OCI-LY3 (cell line): ENCODE measurements around the gene SCAP.

Experiments
- H2AFZ ChIP-seq: fragments of 200-600, 300-600 bp; shearing (Covaris generic); 2 replicates; pipeline ENCODE4 v1.6.0; 2014; ENCODE audit warnings: antibody characterized with exemption, low read depth, low read length
- H3K27ac ChIP-seq: fragments of 200-600, 300-600 bp; sonication (generic); 2 replicates; pipeline ENCODE4 v1.5.1; 2014; ENCODE audit warnings: mild to moderate bottlenecking, low read length, moderate library complexity, mixed read lengths
- H3K27me3 ChIP-seq: fragments of 200-600, 300-600 bp; sonication (generic); 2 replicates; pipeline ENCODE4 v1.6.1; 2014; ENCODE audit warnings: low read depth, low read length, mixed read lengths
- H3K36me3 ChIP-seq: fragments of 200-600, 300-600 bp; sonication (generic); replicated peaks from 2 replicates; pipeline ENCODE3; 2014; ENCODE audit warnings: low read depth, low read length, mixed read lengths
- H3K4me1 ChIP-seq: fragments of 300-600, 200-600 bp; sonication (generic); 2 replicates; pipeline ENCODE4 v1.6.1; 2014; ENCODE audit warnings: low read length, mixed read lengths
- H3K4me2 ChIP-seq: fragments of 200-600, 300-600 bp; sonication (generic); 2 replicates; pipeline ENCODE4 v1.6.1; 2014; ENCODE audit warnings: low read length, mixed read lengths
- H3K4me3 ChIP-seq: fragments of 300-600, 200-600 bp; sonication (generic); 2 replicates; pipeline ENCODE4 v1.5.1; 2014; ENCODE audit warnings: antibody characterized with exemption, mild to moderate bottlenecking, low read length, moderate library complexity
- H3K79me2 ChIP-seq: fragments of 300-600, 200-600 bp; shearing (Covaris generic); 2 replicates; pipeline ENCODE4 v1.6.1; 2014; ENCODE audit warnings: mild to moderate bottlenecking, low read length, mixed read lengths
- H3K9ac ChIP-seq: fragments of 300-600, 200-600 bp; shearing (Covaris generic); 2 replicates; pipeline ENCODE4 v1.6.0; 2014; ENCODE audit warnings: mild to moderate bottlenecking, low read length, moderate library complexity
- H3K9me3 ChIP-seq: fragments of 200-600, 300-600 bp; shearing (Covaris generic); 2 replicates; pipeline ENCODE4 v1.6.1; 2014; ENCODE audit warnings: low read length, mixed read lengths; ENCODE audit not compliant: insufficient read depth
- H4K20me1 ChIP-seq: fragments of 200-600, 300-600 bp; sonication (generic); 2 replicates; pipeline ENCODE4 v1.6.1; 2016; ENCODE audit warnings: low read length, mixed read lengths; ENCODE audit not compliant: insufficient read depth
- EZH2phosphoT487 ChIP-seq: fragments of 200-600 bp; shearing (Covaris generic); IDR thresholded peaks from 2 replicates; pipeline ENCODE4 v1.6.1; 2018; ENCODE audit warnings: antibody characterized with exemption, mixed run types, low read depth
- TF ChIP-seq, protein P1 (sequence below): fragments of 200-600, 300-600 bp; sonication (generic); IDR thresholded peaks from 2 replicates; pipeline ENCODE4 v1.5.1; 2014; ENCODE audit warnings: antibody characterized with exemption, low read length, low read depth

The SCAP gene

DNA sequence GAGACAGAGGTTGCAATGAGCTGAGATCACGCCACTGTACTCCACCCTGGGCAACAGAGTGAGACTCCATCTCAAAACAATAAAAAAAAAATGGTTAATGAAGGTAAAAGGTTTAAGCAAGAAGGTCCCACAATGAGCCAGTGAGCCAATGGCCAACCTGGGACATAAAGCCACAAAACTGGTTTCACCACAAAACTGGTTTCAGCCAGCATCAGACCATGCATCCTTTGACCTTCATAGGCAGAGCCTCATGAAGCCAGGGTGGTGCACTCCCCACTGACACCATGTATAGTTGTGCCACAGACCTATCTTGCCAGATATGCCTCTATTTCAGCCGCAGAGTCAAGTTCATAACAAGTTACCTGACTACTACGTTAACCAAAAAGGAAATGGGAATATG, 41.9 kb downstream of the SCAP start:
- Histone ChIP-seq H3K9me3 (no peaks in the 10 kb centered on the region), H3K4me3 (no peak overlapping the region), H3K79me2 (no peaks in the 10 kb centered on the region), H3K4me1 (no peaks in the 10 kb centered on the region), H3K27ac (no peak overlapping the region), H3K27me3 (no peaks in the 10 kb centered on the region), H3K9ac (no peak overlapping the region), H4K20me1 (peaks cover 6% of the 10 kb centered on the region; the same call in 1 of the 2 replicates), H2AFZ (no peak overlapping the region), H3K4me2 (no peak overlapping the region), H3K36me3 (peaks cover 47% of the 10 kb centered on the region)
- TF ChIP-seq EZH2phosphoT487: no peak
- TF ChIP-seq, protein P1, sequence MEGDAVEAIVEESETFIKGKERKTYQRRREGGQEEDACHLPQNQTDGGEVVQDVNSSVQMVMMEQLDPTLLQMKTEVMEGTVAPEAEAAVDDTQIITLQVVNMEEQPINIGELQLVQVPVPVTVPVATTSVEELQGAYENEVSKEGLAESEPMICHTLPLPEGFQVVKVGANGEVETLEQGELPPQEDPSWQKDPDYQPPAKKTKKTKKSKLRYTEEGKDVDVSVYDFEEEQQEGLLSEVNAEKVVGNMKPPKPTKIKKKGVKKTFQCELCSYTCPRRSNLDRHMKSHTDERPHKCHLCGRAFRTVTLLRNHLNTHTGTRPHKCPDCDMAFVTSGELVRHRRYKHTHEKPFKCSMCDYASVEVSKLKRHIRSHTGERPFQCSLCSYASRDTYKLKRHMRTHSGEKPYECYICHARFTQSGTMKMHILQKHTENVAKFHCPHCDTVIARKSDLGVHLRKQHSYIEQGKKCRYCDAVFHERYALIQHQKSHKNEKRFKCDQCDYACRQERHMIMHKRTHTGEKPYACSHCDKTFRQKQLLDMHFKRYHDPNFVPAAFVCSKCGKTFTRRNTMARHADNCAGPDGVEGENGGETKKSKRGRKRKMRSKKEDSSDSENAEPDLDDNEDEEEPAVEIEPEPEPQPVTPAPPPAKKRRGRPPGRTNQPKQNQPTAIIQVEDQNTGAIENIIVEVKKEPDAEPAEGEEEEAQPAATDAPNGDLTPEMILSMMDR: no peak

DNA sequence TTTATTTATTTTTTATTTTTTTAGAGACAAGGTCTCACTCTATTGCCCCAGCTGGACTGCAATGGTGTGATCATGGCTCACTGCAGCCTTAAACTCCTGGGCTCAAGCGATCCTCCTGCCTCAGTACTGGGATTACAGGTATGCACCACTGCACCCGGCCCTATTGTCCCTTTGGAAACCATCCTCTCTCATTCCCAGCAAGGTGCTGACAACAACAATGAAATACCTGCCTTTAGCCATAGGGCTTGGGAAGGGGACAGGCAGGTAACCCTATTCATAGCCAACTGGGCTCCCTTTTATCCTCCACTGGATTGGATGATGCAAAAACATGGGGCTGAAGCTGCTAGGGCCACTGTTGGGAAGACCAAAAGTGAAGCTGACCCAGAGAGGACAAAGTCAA, 43.1 kb downstream of the SCAP start:
- Histone ChIP-seq H3K27ac (no peak overlapping the region), H3K9ac (no peak overlapping the region), H3K36me3 (peaks cover 45% of the 10 kb centered on the region), H3K27me3 (no peaks in the 10 kb centered on the region), H2AFZ (no peak overlapping the region), H3K79me2 (no peaks in the 10 kb centered on the region), H4K20me1 (peaks cover 6% of the 10 kb centered on the region; the same call in 1 of the 2 replicates), H3K9me3 (no peaks in the 10 kb centered on the region), H3K4me3 (no peak overlapping the region), H3K4me2 (no peak overlapping the region), H3K4me1 (no peaks in the 10 kb centered on the region)
- no peak for TF ChIP-seq EZH2phosphoT487
- TF ChIP-seq, protein P1: no peak

DNA sequence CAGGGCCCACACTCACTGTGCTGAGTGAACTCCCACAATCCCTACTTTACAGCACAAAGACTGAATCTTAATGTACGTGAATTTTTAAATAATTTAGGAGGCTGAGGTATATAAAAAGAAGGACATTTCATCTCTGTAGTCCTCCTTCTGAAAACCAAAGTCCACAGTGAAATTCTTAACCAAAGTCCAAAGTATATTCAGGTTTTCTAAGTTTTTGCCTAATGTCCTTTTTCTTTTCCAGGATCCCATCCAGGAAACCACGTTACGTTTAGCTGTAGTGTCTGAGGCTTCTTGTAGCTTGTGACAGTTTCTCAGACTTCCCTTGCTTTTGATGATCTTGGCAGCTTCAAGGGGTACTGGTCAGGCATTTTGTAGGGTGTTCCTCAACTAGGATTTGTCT, 44.5 kb downstream of the SCAP start:
- Histone ChIP-seq H3K36me3 (peaks cover 56% of the 10 kb centered on the region), H2AFZ (no peak overlapping the region), H3K79me2 (no peaks in the 10 kb centered on the region), H3K4me3 (no peak overlapping the region), H4K20me1 (peaks cover 6% of the 10 kb centered on the region; the same call in 1 of the 2 replicates), H3K9ac (no peak overlapping the region), H3K27ac (no peak overlapping the region), H3K9me3 (no peaks in the 10 kb centered on the region), H3K27me3 (no peaks in the 10 kb centered on the region), H3K4me2 (no peak overlapping the region), H3K4me1 (no peaks in the 10 kb centered on the region)
- TF ChIP-seq, protein P1: no peak
- no peak for TF ChIP-seq EZH2phosphoT487

DNA sequence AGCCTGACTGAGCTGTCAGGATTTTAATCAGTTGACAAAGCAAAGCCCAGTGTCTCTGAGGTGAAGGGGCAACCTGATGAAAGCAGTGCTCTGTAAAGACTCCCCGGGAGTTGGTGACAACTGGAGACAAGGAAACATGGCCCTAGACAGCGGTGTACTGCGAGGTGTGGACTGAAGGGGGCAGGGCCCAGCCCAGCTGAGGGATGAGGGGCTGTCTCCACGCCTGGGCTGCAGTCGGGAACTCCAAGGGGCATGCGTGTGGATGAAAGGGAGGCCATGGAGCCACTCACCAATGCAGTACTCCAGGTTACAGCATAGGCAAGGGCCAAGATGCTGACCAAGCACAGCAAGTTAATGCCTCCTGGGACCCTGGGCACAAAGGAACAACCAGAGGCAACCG, 45.1 kb downstream of the SCAP start:
- H3K4me3 ChIP-seq: no peak overlapping the region
- H3K79me2 ChIP-seq: no peaks in the 10 kb centered on the region
- H3K4me2 ChIP-seq: no peak overlapping the region
- H3K9me3 ChIP-seq: no peaks in the 10 kb centered on the region
- no peak overlapping the region for H3K9ac ChIP-seq
- H3K27ac ChIP-seq: no peak overlapping the region
- H3K4me1 ChIP-seq: no peaks in the 10 kb centered on the region
- H3K27me3 ChIP-seq: no peaks in the 10 kb centered on the region
- peaks cover 60% of the 10 kb centered on the region for H3K36me3 ChIP-seq
- TF ChIP-seq, protein P1: no peak
- no peak for TF ChIP-seq EZH2phosphoT487
- no peak overlapping the region for H2AFZ ChIP-seq
- peaks cover 6% of the 10 kb centered on the region; the same call in 1 of the 2 replicates for H4K20me1 ChIP-seq
